Esophagus (tissue), 2 donors: Measurements from ENCODE around the gene ADAMTS2. TPM values are rescaled to one million over a fixed set of nuclear protein-coding genes. Genes with fewer than 3 reads are reported as not detected.

Experiments used
- H3K27ac ChIP-seq, 2 donors: one replicate each; pipeline ENCODE4 v1.5.1; 2013; ENCODE audit warnings: low read depth in 2 of 2, mild to moderate bottlenecking in 2 of 2, inconsistent platforms in 1 of 2, low read length in 1 of 2, moderate library complexity in 1 of 2
- H3K27me3 ChIP-seq, 2 donors: one replicate each; pipeline ENCODE4 v1.6.1; 2013; ENCODE audit warnings: low read length in 2 of 2, control low read depth in 1 of 2, mild to moderate bottlenecking in 1 of 2; ENCODE audit not compliant: insufficient read depth in 2 of 2, control insufficient read depth in 1 of 2
- H3K36me3 ChIP-seq, 2 donors: one replicate each; pipeline ENCODE4 v1.6.1; 2013; ENCODE audit warnings: low read length in 1 of 2; ENCODE audit not compliant: control insufficient read depth in 2 of 2, insufficient read depth in 2 of 2
- H3K4me1 ChIP-seq, 2 donors: one replicate each; pipeline ENCODE4 v1.6.1; 2013; ENCODE audit warnings: low read length in 1 of 2; ENCODE audit not compliant: control insufficient read depth in 2 of 2, insufficient read depth in 2 of 2
- H3K4me3 ChIP-seq, 2 donors: one replicate each; pipeline ENCODE4 v1.5.1; 2013; ENCODE audit warnings: low read length in 2 of 2, mild to moderate bottlenecking in 2 of 2, low read depth in 1 of 2, moderate library complexity in 1 of 2
- H3K9me3 ChIP-seq, 2 donors: one replicate each; pipeline ENCODE4 v1.6.1; 2013; ENCODE audit warnings: mild to moderate bottlenecking in 2 of 2, low read depth in 1 of 2, low read length in 1 of 2, moderate library complexity in 1 of 2; ENCODE audit not compliant: control insufficient read depth in 2 of 2, insufficient read depth in 1 of 2
- WGBS, 2 donors: extraction: QIAGEN DNeasy Blood & Tissue Kit; methylation state at CpG; one replicate each; pipeline ENCODE4 v1.1.7; 2013; 5-methylcytosine and 5-hydroxymethylcytosine counted together
- polyA plus RNA-seq, 2 donors: library from polyadenylated mRNA; stranded (reverse); fragments of 200-250 nt; gene quantifications; one replicate each; pipeline ENCODE4 v1.2.3, GENCODE V29; 2013
- donor health status: healthy with polysubstance abuse.
- donor health status: Bipolar disorder and iron deficiency.

The ADAMTS2 gene
- polyA plus RNA-seq, 2 donors, result 1.4 to 1.5 TPM

GRCh38 chr5:179314606-179315355 lies 30.5 kb downstream of the ADAMTS2 start:
- Histone ChIP-seq H3K27ac (peak overlapping the region in 1 of 2 donors; percentile 13), H3K4me3 (no peak overlapping the region), H3K4me1 (peaks cover 0 to 7% of the 10 kb centered on the region in 2 donors), H3K9me3 (peaks cover 0 to 3% of the 10 kb centered on the region in 2 donors), H3K27me3 (no peaks in the 10 kb centered on the region), H3K36me3 (no peaks in the 10 kb centered on the region)
- WGBS, 2 donors, result 73 to 77% methylated on average over 12 of the region's 12 CpGs

- Histone ChIP-seq H3K27ac (peak overlapping the region in 1 of 2 donors; percentile 13), H3K9me3 (peaks cover 0 to 3% of the 10 kb centered on the region in 2 donors), H3K4me1 (peaks cover 0 to 7% of the 10 kb centered on the region in 2 donors), H3K27me3 (no peaks in the 10 kb centered on the region), H3K4me3 (no peak overlapping the region), H3K36me3 (no peaks in the 10 kb centered on the region)
- 55 to 66% methylated on average over 30 to 31 of the region's 31 CpGs for WGBS, 2 donors
Measured at GRCh38 chr5:179313849-179314521, 31.3 kb downstream of the ADAMTS2 start.

GRCh38 chr5:179312557-179313235 lies 32.6 kb downstream of the ADAMTS2 start:
- Histone ChIP-seq H3K36me3 (no peaks in the 10 kb centered on the region), H3K27me3 (no peaks in the 10 kb centered on the region), H3K4me3 (no peak overlapping the region), H3K9me3 (peaks cover 0 to 3% of the 10 kb centered on the region in 2 donors), H3K4me1 (peaks cover 0 to 7% of the 10 kb centered on the region in 2 donors), H3K27ac (no peak overlapping the region)
- WGBS, 2 donors, result 91 to 95% methylated on average over 17 of the region's 17 CpGs

GRCh38 chr5:179311581-179311980 lies 33.7 kb downstream of the ADAMTS2 start:
- Histone ChIP-seq H3K36me3 (no peaks in the 10 kb centered on the region), H3K4me3 (no peak overlapping the region), H3K9me3 (peaks cover 0 to 6% of the 10 kb centered on the region in 2 donors), H3K27me3 (no peaks in the 10 kb centered on the region), H3K4me1 (peaks cover 0 to 7% of the 10 kb centered on the region in 2 donors), H3K27ac (no peak overlapping the region)
- 83 to 89% methylated on average over 10 of the region's 10 CpGs for WGBS, 2 donors

GRCh38 chr5:179311091-179311470 lies 34.2 kb downstream of the ADAMTS2 start:
- H3K9me3 ChIP-seq, result peaks cover 0 to 4% of the 10 kb centered on the region in 2 donors
- H3K4me1 ChIP-seq, result peaks cover 0 to 7% of the 10 kb centered on the region in 2 donors
- H3K27me3 ChIP-seq, result no peaks in the 10 kb centered on the region
- no peak overlapping the region for H3K27ac ChIP-seq
- 82 to 85% methylated on average over 8 of the region's 8 CpGs for WGBS, 2 donors
- H3K4me3 ChIP-seq, result no peak overlapping the region
- no peaks in the 10 kb centered on the region for H3K36me3 ChIP-seq

- no peak overlapping the region for H3K27ac ChIP-seq
- no peaks in the 10 kb centered on the region for H3K27me3 ChIP-seq
- peaks cover 0 to 7% of the 10 kb centered on the region in 2 donors for H3K4me1 ChIP-seq
- no peak overlapping the region for H3K4me3 ChIP-seq
- H3K36me3 ChIP-seq, result no peaks in the 10 kb centered on the region
- H3K9me3 ChIP-seq, result peaks cover 0 to 3% of the 10 kb centered on the region in 2 donors
- WGBS, 2 donors, result 78 to 86% methylated on average over 9 of the region's 9 CpGs
Measured at GRCh38 chr5:179310439-179311090, 34.7 kb downstream of the ADAMTS2 start.

GRCh38 chr5:179309751-179310320 lies 35.4 kb downstream of the ADAMTS2 start:
- Histone ChIP-seq H3K27me3 (no peaks in the 10 kb centered on the region), H3K4me3 (no peak overlapping the region), H3K36me3 (no peaks in the 10 kb centered on the region), H3K9me3 (peaks cover 0 to 3% of the 10 kb centered on the region in 2 donors), H3K4me1 (peaks cover 0 to 7% of the 10 kb centered on the region in 2 donors), H3K27ac (no peak overlapping the region)
- WGBS, 2 donors, result 87 to 93% methylated on average over 10 of the region's 10 CpGs

GRCh38 chr5:179309383-179309670 lies 35.9 kb downstream of the ADAMTS2 start:
- 89 to 91% methylated on average over 7 of the region's 7 CpGs for WGBS, 2 donors
- H3K4me3 ChIP-seq, result no peak overlapping the region
- H3K27me3 ChIP-seq, result no peaks in the 10 kb centered on the region
- H3K4me1 ChIP-seq, result peaks cover 0 to 4% of the 10 kb centered on the region in 2 donors
- H3K27ac ChIP-seq, result no peak overlapping the region
- H3K9me3 ChIP-seq, result peaks cover 0 to 3% of the 10 kb centered on the region in 2 donors
- H3K36me3 ChIP-seq, result no peaks in the 10 kb centered on the region
